Natural killer cell treated with Interleukin-12 subunit alpha and Interleukin-12 subunit beta and Interleukin-15 and Interleukin-18, amount 100 ng/mL, for 72 hours (primary cell): Measurements from ENCODE around the gene DNAJC1. TPM values are rescaled to one million over a fixed set of nuclear protein-coding genes. Genes with fewer than 3 reads are reported as not detected.
"Not testable (repeated sequence)": the region's sequence is repeated elsewhere in the genome, so short reads cannot be mapped to it uniquely, and the experiment has no call there.

Source experiments
- ATAC-seq, 2 donors: fragments of 150-1000 bp; cut with Tn5 transposase in 1 of 2; sonication (Bioruptor Pico), chemical (Tn5 transposase) in 1 of 2; 2 replicates each; pipeline ENCODE4 v1.10.0; 2021
- DNase-seq: peaks from one replicate; pipeline ENCODE4 v3.0.0; 2022; ENCODE audit warnings: low spot score
- H3K27ac Mint-ChIP-seq, 2 donors: 1 replicate in 1 of 2; 2 replicates in 1 of 2; pipeline ENCODE4 v1.8.0; 2022; ENCODE audit warnings: mixed read lengths in 2 of 2, mild to moderate bottlenecking in 1 of 2, moderate library complexity in 1 of 2
- H3K27me3 Mint-ChIP-seq, 2 donors: 1 replicate in 1 of 2; 2 replicates in 1 of 2; pipeline ENCODE4 v1.8.0; 2022; ENCODE audit warnings: mixed read lengths in 2 of 2
- H3K36me3 Mint-ChIP-seq: one replicate; pipeline ENCODE4 v1.8.0; 2022; ENCODE audit warnings: mixed read lengths
- H3K4me1 Mint-ChIP-seq, 2 donors: 1 replicate in 1 of 2; 2 replicates in 1 of 2; pipeline ENCODE4 v1.8.0; 2022; ENCODE audit warnings: low read depth in 2 of 2, mixed read lengths in 2 of 2, mild to moderate bottlenecking in 1 of 2
- H3K4me3 Mint-ChIP-seq: one replicate; pipeline ENCODE4 v1.8.0; 2022; ENCODE audit warnings: mixed read lengths
- H3K9me3 Mint-ChIP-seq: 2 replicates; pipeline ENCODE4 v1.8.0; 2022; ENCODE audit warnings: mixed read lengths
- total RNA-seq, 2 donors: library from RNA; stranded (reverse); gene quantifications; one replicate each; pipeline ENCODE4 v1.2.3, GENCODE V29; 2022

Gene DNAJC1
- total RNA-seq, 2 donors from 2014 or later, result 37.8 to 53.5 TPM

- not testable (repeated sequence) for ATAC-seq, H3K36me3 Mint-ChIP-seq, H3K4me3 Mint-ChIP-seq, H3K9me3 Mint-ChIP-seq, DNase-seq, H3K27me3 Mint-ChIP-seq, H3K4me1 Mint-ChIP-seq, H3K27ac Mint-ChIP-seq
Measured at GRCh38 chr10:21717437-21718054, 286.0 kb downstream of the DNAJC1 start.

GRCh38 chr10:21715531-21716195 is 287.9 kb downstream of the DNAJC1 start:
- Mint-ChIP-seq H3K27ac (no peak overlapping the region), H3K9me3 (no peaks in the 10 kb centered on the region), H3K4me3 (no peak overlapping the region), H3K4me1 (peaks cover 0 to 6% of the 10 kb centered on the region in 2 donors), H3K27me3 (no peaks in the 10 kb centered on the region), H3K36me3 (peaks cover 5% of the 10 kb centered on the region)
- ATAC-seq (no peak), DNase-seq (no peak)

GRCh38 chr10:21712975-21713374 is 290.6 kb downstream of the DNAJC1 start:
- Mint-ChIP-seq H3K27ac (peak overlapping the region in 1 of 2 donors; percentile 22), H3K4me1 (peaks cover 0 to 4% of the 10 kb centered on the region in 2 donors), H3K9me3 (no peaks in the 10 kb centered on the region), H3K36me3 (peaks cover 14% of the 10 kb centered on the region), H3K27me3 (no peaks in the 10 kb centered on the region), H3K4me3 (no peak overlapping the region)
- ATAC-seq (no peak), DNase-seq (no peak)

GRCh38 chr10:21707498-21707897 is 296.0 kb downstream of the DNAJC1 start:
- no peaks in the 10 kb centered on the region for H3K27me3 Mint-ChIP-seq
- no peak overlapping the region for H3K4me3 Mint-ChIP-seq
- peaks cover 18% of the 10 kb centered on the region for H3K36me3 Mint-ChIP-seq
- peaks cover 16 to 20% of the 10 kb centered on the region in 2 donors for H3K4me1 Mint-ChIP-seq
- ATAC-seq, result no peak
- no peak for DNase-seq
- H3K9me3 Mint-ChIP-seq, result no peaks in the 10 kb centered on the region
- no peak overlapping the region for H3K27ac Mint-ChIP-seq

Other genes with a start within 250 kb of the DNAJC1 start
- not detected for gene EBLN1, start 214.3 kb upstream of the DNAJC1 start, total RNA-seq